Stimulated activated CD4-positive, alpha-beta T cell treated with anti-CD3 and anti-CD28 coated beads, TNF-alpha, amount 100 ng/mL, for 24 hours (primary cell): ENCODE measurements around the gene SYDE1.
"Not testable (repeated sequence)": the region's sequence is repeated elsewhere in the genome, so short reads cannot be mapped to it uniquely, and the experiment has no call there.

ENCODE experiments used
- DNase-seq, 3 experiments: peaks; one replicate each; pipeline ENCODE4 v3.0.0-alpha.2; 2020; ENCODE audit warnings: low read depth in 3 of 3

SYDE1 gene

GRCh38 chr19:15107061-15108010 lies at the start of gene SYDE1:
Gene SYDE1, plus strand, starts transcription at chr19:15107401. Its CDS starts 33 bp downstream, at chr19:15107434.
- DNase-seq: peak in 1 of 3 experiments; percentile 35

GRCh38 chr19:15062036-15062435 lies 45.2 kb upstream of the SYDE1 start:
- no peak for DNase-seq

GRCh38 chr19:15070386-15070785 lies 36.8 kb upstream of the SYDE1 start:
- DNase-seq: not testable (repeated sequence)

- no peak for DNase-seq
Observed at GRCh38 chr19:15072930-15073647, 34.1 kb upstream of the SYDE1 start.

GRCh38 chr19:15074371-15074770 lies 32.8 kb upstream of the SYDE1 start:
- no peak for DNase-seq

GRCh38 chr19:15075806-15076205 lies 31.4 kb upstream of the SYDE1 start:
- DNase-seq: no peak

GRCh38 chr19:15080002-15080401 lies 27.2 kb upstream of the SYDE1 start:
- DNase-seq: not testable (repeated sequence)

GRCh38 chr19:15081911-15082310 lies 25.3 kb upstream of the SYDE1 start, which contains the start of gene OR1I1:
Gene OR1I1, plus strand, starts transcription at chr19:15082211. Its CDS starts 4,855 bp downstream, at chr19:15087066.
- no peak for DNase-seq

- no peak for DNase-seq
Observed at GRCh38 chr19:15087182-15087581, 20.0 kb upstream of the SYDE1 start.

GRCh38 chr19:15091918-15092753 lies 15.1 kb upstream of the SYDE1 start:
- DNase-seq: peak; percentile 11 to 49 (median 18)

- DNase-seq: no peak
Observed at GRCh38 chr19:15093001-15093400, 14.2 kb upstream of the SYDE1 start.

- DNase-seq: no peak
Observed at GRCh38 chr19:15096223-15096622, 11.0 kb upstream of the SYDE1 start.

GRCh38 chr19:15097980-15098379 lies 9.2 kb upstream of the SYDE1 start:
- DNase-seq: not testable (repeated sequence)

GRCh38 chr19:15098460-15098859 lies 8.7 kb upstream of the SYDE1 start:
- no peak for DNase-seq

GRCh38 chr19:15099017-15099582 lies 8.1 kb upstream of the SYDE1 start:
- no peak for DNase-seq

GRCh38 chr19:15101479-15102082 lies 5.6 kb upstream of the SYDE1 start:
- peak; percentile 26 to 48 (median 30) for DNase-seq

GRCh38 chr19:15104003-15104402 lies 3.2 kb upstream of the SYDE1 start:
- DNase-seq: no peak

- DNase-seq: no peak
Observed at GRCh38 chr19:15104411-15104810, 2.8 kb upstream of the SYDE1 start.

- no peak for DNase-seq
Observed at GRCh38 chr19:15105044-15105443, 2.2 kb upstream of the SYDE1 start.

- DNase-seq: no peak
Observed at GRCh38 chr19:15108145-15108844, 1.1 kb downstream of the SYDE1 start.
